ENCODE data around the gene EPB41L3.

DNA sequence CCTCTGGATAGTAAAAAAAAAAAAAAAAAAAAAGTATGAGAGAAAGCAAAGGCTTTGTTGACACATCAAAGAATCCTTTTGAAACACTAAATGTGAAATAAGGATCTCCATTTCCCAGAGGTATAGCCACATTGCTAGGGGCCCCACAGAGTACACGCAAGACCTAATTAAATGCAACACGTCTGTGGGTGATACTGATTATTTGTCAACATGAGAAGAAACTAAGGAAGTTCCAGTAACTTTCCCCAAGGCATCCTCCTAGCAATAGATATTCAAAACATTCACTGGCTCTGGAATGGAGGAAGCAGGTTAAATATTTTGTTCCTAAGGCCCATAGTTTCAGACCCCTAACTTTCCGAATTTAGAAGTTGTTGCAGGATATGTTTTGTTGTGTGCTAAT, 24.6 kb upstream of the EPB41L3 start:
- TF ChIP-seq POLR2A (IDR thresholded peaks at IDR 0.05): no peak
- TF ChIP-seq, protein P1, sequence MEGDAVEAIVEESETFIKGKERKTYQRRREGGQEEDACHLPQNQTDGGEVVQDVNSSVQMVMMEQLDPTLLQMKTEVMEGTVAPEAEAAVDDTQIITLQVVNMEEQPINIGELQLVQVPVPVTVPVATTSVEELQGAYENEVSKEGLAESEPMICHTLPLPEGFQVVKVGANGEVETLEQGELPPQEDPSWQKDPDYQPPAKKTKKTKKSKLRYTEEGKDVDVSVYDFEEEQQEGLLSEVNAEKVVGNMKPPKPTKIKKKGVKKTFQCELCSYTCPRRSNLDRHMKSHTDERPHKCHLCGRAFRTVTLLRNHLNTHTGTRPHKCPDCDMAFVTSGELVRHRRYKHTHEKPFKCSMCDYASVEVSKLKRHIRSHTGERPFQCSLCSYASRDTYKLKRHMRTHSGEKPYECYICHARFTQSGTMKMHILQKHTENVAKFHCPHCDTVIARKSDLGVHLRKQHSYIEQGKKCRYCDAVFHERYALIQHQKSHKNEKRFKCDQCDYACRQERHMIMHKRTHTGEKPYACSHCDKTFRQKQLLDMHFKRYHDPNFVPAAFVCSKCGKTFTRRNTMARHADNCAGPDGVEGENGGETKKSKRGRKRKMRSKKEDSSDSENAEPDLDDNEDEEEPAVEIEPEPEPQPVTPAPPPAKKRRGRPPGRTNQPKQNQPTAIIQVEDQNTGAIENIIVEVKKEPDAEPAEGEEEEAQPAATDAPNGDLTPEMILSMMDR (IDR thresholded peaks at IDR 0.05): no peak
